HG03175 (cell line): ENCODE results near the gene NIPAL3.

Experiments
- ATAC-seq: cut with Tn5 transposase; IDR thresholded peaks from one replicate; pipeline ENCODE4 v1.9.1; 2021; ENCODE audit warnings: mild to moderate bottlenecking, moderate library complexity; ENCODE audit not compliant: unreplicated experiment

Gene NIPAL3

GRCh38 chr1:24415334-24415909 is at the start of gene NIPAL3:
TSS of gene NIPAL3 (plus strand) at chr1:24415802. CDS start at chr1:24419548, 3,746 bp downstream.
- peak; percentile 93 for ATAC-seq

GRCh38 chr1:24366707-24367106 is 48.9 kb upstream of the NIPAL3 start:
- no peak for ATAC-seq

- no peak for ATAC-seq
These were observed 46.4 kb upstream of the NIPAL3 start for GRCh38 chr1:24369199-24369598.

- ATAC-seq = no peak
These were observed 45.8 kb upstream of the NIPAL3 start for GRCh38 chr1:24369801-24370200.

- peak; percentile 81 for ATAC-seq
These were observed 42.6 kb upstream of the NIPAL3 start for GRCh38 chr1:24373044-24373443.

- no peak for ATAC-seq
These were observed 41.9 kb upstream of the NIPAL3 start for GRCh38 chr1:24373710-24374109.

GRCh38 chr1:24374891-24375786 is 40.5 kb upstream of the NIPAL3 start:
- no peak for ATAC-seq

- no peak for ATAC-seq
These were observed 35.8 kb upstream of the NIPAL3 start for GRCh38 chr1:24379733-24380315.

- ATAC-seq = no peak
These were observed 35.1 kb upstream of the NIPAL3 start for GRCh38 chr1:24380508-24380907.

- no peak for ATAC-seq
These were observed 34.3 kb upstream of the NIPAL3 start for GRCh38 chr1:24381256-24381655.

GRCh38 chr1:24382165-24382577 is 33.4 kb upstream of the NIPAL3 start:
- ATAC-seq = no peak

- ATAC-seq = no peak
These were observed 32.1 kb upstream of the NIPAL3 start for GRCh38 chr1:24383381-24383940.

- ATAC-seq = peak; percentile 65
These were observed 31.1 kb upstream of the NIPAL3 start for GRCh38 chr1:24384251-24385090.

- ATAC-seq = no peak
These were observed 30.3 kb upstream of the NIPAL3 start for GRCh38 chr1:24385160-24385940.

GRCh38 chr1:24386241-24386640 is 29.4 kb upstream of the NIPAL3 start:
- ATAC-seq = no peak

GRCh38 chr1:24386931-24387330 is 28.7 kb upstream of the NIPAL3 start:
- ATAC-seq = no peak

- no peak for ATAC-seq
These were observed 27.9 kb upstream of the NIPAL3 start for GRCh38 chr1:24387636-24388175.

GRCh38 chr1:24388331-24388885 is 27.2 kb upstream of the NIPAL3 start:
- ATAC-seq = no peak

GRCh38 chr1:24389231-24389678 is 26.3 kb upstream of the NIPAL3 start:
- ATAC-seq = no peak
